Liver (tissue), 9 donors: Measurements from ENCODE around the gene CTNNA2. TPM values are rescaled to one million over a fixed set of nuclear protein-coding genes. Genes with fewer than 3 reads are reported as not detected.

Experiments
- DNase-seq: peaks from one replicate; pipeline ENCODE4 v3.0.0-alpha.2; 2017; ENCODE audit warnings: low spot score
- H3K27ac ChIP-seq, 2 donors: one replicate each; pipeline ENCODE4 v1.7.0; 2013; ENCODE audit warnings: inconsistent platforms in 2 of 2, low read length in 2 of 2, control low read depth in 1 of 2, low read depth in 1 of 2, mild to moderate bottlenecking in 1 of 2
- H3K27me3 ChIP-seq, 4 donors: one replicate each; pipeline versions ENCODE4 v1.6.1 to v1.7.0; 2013; ENCODE audit warnings: low read length in 3 of 4, inconsistent platforms in 1 of 4, mild to moderate bottlenecking in 1 of 4, moderate library complexity in 1 of 4; ENCODE audit not compliant: control insufficient read depth in 4 of 4, insufficient read depth in 4 of 4
- H3K36me3 ChIP-seq, 4 donors: one replicate each; pipeline versions ENCODE4 v1.6.1 to v1.7.0; 2013; ENCODE audit warnings: low read length in 3 of 4, mild to moderate bottlenecking in 3 of 4, low read depth in 1 of 4, moderate library complexity in 1 of 4; ENCODE audit not compliant: control insufficient read depth in 4 of 4, insufficient read depth in 3 of 4
- H3K4me1 ChIP-seq, 4 donors: one replicate each; pipeline versions ENCODE4 v1.6.1 to v1.7.0; 2013; ENCODE audit warnings: low read length in 3 of 4, mild to moderate bottlenecking in 3 of 4, moderate library complexity in 1 of 4; ENCODE audit not compliant: control insufficient read depth in 4 of 4, insufficient read depth in 4 of 4
- H3K4me3 ChIP-seq, 3 donors: one replicate each; pipeline versions ENCODE4 v1.6.1 to v1.7.0; 2013; ENCODE audit warnings: low read length in 3 of 3, control low read depth in 1 of 3, low read depth in 1 of 3, mild to moderate bottlenecking in 1 of 3
- H3K9ac ChIP-seq, 2 donors: one replicate each; pipeline ENCODE4 v1.7.0; 2013; ENCODE audit warnings: low read length in 2 of 2, mild to moderate bottlenecking in 2 of 2, moderate library complexity in 2 of 2, control low read depth in 1 of 2, low read depth in 1 of 2
- H3K9me3 ChIP-seq, 4 donors: one replicate each; pipeline versions ENCODE4 v1.6.1 to v1.7.0; 2013; ENCODE audit warnings: low read length in 3 of 4; ENCODE audit not compliant: control insufficient read depth in 4 of 4
- EGR1 ChIP-seq, 2 donors: IDR thresholded peaks; 2 replicates each; pipeline ENCODE4 v1.6.1; 2016 to 2018; ENCODE audit warnings: antibody characterized with exemption in 2 of 2, low read depth in 2 of 2
- GABPA ChIP-seq, 2 donors: IDR thresholded peaks in 1 of 2; conservative IDR thresholded peaks in 1 of 2; 2 replicates each; pipeline ENCODE4 v1.6.1; 2016; ENCODE audit warnings: antibody characterized with exemption in 2 of 2, mild to moderate bottlenecking in 1 of 2, moderate library complexity in 1 of 2
- HNF4G ChIP-seq: IDR thresholded peaks from 2 replicates; pipeline ENCODE4 v1.6.1; 2016; ENCODE audit warnings: antibody characterized with exemption
- JUND ChIP-seq, 2 donors: IDR thresholded peaks; 2 replicates each; pipeline ENCODE4 v1.6.1; 2016; ENCODE audit warnings: antibody characterized with exemption in 2 of 2
- NR2F2 ChIP-seq: IDR thresholded peaks from 2 replicates; pipeline ENCODE4 v1.6.1; 2016; ENCODE audit warnings: antibody characterized with exemption
- RAD21 ChIP-seq, 2 donors: IDR thresholded peaks; 2 replicates each; pipeline ENCODE4 v1.6.1; 2016; ENCODE audit warnings: antibody characterized with exemption in 2 of 2, mild to moderate bottlenecking in 2 of 2
- YY1 ChIP-seq: IDR thresholded peaks from 2 replicates; pipeline ENCODE4 v1.6.1; 2016; ENCODE audit warnings: antibody characterized with exemption, mild to moderate bottlenecking
- WGBS: extraction: QIAGEN DNeasy Blood & Tissue Kit; methylation state at CpG from one replicate; pipeline ENCODE4 v1.1.7; 2013; 5-methylcytosine and 5-hydroxymethylcytosine counted together
- polyA plus RNA-seq, 2 donors: library from polyadenylated mRNA; stranded (reverse) in 1 of 2; unstranded in 1 of 2; fragments of 200-250 nt in 1 of 2; fragments of >200 nt in 1 of 2; fragmentation: Nextera tagmentation in 1 of 2; extraction: Ambion mirVana in 1 of 2; gene quantifications; one replicate each; pipeline versions ENCODE4 v1.2.1 to v1.2.3, GENCODE V29; 2013 to 2015
- total RNA-seq, 2 donors: library from RNA; depleted of rRNA; stranded (reverse); fragments of >200 nt; gene quantifications; one replicate each; pipeline ENCODE4 v1.2.3, GENCODE V29; 2014
- TF ChIP-seq, protein P1 (sequence below): IDR thresholded peaks from 2 replicates; pipeline ENCODE4 v1.6.1; 2016; ENCODE audit warnings: antibody characterized with exemption, mild to moderate bottlenecking
- TF ChIP-seq, protein P2 (sequence below): fragments of 150-350 bp; IDR thresholded peaks from 2 replicates; pipeline ENCODE4 v1.5.1; 2017; ENCODE audit warnings: improper control_type of control experiment, low read depth, low read length; ENCODE audit not compliant: missing input control
- TF ChIP-seq, protein P3 (sequence below): IDR thresholded peaks from 2 replicates; pipeline ENCODE4 v1.6.1; 2016; ENCODE audit warnings: antibody characterized with exemption
- TF ChIP-seq, protein P4 (sequence below): IDR thresholded peaks from 2 replicates; pipeline ENCODE4 v1.6.1; 2016; ENCODE audit warnings: antibody characterized with exemption
- donor health status: healthy.
- donor health status: healthy.
- donor health status: healthy.
- donor health status: healthy.
- donor health status: healthy.

CTNNA2 gene
- total and polyA plus RNA-seq, 4 donors, result 0.05 TPM; not detected in 3

DNA sequence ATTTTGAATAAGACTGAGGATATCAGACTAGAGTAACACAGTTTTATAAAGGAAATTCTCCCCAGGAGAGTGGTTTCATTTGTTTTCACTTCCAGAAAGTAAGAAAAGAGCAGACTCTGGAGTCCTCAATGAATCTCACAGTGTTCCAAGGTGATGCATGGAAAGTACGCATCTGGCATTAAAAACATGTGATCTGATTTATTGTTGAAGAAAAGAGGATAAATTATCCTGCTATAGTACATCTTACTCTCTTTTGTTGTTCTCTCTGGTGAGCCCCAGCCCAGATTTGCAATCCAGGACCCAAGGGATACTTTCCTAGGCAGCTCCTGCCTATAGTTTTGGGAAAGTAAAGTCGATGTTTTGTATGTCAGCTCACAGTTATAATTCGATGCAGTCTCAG, 285.9 kb downstream of the CTNNA2 start:
- TF ChIP-seq, protein P1, sequence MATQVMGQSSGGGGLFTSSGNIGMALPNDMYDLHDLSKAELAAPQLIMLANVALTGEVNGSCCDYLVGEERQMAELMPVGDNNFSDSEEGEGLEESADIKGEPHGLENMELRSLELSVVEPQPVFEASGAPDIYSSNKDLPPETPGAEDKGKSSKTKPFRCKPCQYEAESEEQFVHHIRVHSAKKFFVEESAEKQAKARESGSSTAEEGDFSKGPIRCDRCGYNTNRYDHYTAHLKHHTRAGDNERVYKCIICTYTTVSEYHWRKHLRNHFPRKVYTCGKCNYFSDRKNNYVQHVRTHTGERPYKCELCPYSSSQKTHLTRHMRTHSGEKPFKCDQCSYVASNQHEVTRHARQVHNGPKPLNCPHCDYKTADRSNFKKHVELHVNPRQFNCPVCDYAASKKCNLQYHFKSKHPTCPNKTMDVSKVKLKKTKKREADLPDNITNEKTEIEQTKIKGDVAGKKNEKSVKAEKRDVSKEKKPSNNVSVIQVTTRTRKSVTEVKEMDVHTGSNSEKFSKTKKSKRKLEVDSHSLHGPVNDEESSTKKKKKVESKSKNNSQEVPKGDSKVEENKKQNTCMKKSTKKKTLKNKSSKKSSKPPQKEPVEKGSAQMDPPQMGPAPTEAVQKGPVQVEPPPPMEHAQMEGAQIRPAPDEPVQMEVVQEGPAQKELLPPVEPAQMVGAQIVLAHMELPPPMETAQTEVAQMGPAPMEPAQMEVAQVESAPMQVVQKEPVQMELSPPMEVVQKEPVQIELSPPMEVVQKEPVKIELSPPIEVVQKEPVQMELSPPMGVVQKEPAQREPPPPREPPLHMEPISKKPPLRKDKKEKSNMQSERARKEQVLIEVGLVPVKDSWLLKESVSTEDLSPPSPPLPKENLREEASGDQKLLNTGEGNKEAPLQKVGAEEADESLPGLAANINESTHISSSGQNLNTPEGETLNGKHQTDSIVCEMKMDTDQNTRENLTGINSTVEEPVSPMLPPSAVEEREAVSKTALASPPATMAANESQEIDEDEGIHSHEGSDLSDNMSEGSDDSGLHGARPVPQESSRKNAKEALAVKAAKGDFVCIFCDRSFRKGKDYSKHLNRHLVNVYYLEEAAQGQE, result no peak
- TF ChIP-seq GABPA (IDR thresholded peaks at IDR 0.05 in 1 of 2, conservative IDR thresholded peaks at IDR 0.05 in 1 of 2), result no peak
- TF ChIP-seq, protein P2, sequence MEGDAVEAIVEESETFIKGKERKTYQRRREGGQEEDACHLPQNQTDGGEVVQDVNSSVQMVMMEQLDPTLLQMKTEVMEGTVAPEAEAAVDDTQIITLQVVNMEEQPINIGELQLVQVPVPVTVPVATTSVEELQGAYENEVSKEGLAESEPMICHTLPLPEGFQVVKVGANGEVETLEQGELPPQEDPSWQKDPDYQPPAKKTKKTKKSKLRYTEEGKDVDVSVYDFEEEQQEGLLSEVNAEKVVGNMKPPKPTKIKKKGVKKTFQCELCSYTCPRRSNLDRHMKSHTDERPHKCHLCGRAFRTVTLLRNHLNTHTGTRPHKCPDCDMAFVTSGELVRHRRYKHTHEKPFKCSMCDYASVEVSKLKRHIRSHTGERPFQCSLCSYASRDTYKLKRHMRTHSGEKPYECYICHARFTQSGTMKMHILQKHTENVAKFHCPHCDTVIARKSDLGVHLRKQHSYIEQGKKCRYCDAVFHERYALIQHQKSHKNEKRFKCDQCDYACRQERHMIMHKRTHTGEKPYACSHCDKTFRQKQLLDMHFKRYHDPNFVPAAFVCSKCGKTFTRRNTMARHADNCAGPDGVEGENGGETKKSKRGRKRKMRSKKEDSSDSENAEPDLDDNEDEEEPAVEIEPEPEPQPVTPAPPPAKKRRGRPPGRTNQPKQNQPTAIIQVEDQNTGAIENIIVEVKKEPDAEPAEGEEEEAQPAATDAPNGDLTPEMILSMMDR, result no peak
- TF ChIP-seq RAD21 (IDR thresholded peaks at IDR 0.05), result no peak
- no peak for TF ChIP-seq NR2F2
- H3K4me1 ChIP-seq, result no peaks in the 10 kb centered on the region
- WGBS, result 82% methylated on average over 3 of the region's 3 CpGs
- H3K9ac ChIP-seq, result no peak overlapping the region
- peaks cover 0 to 4% (median 1%) of the 10 kb centered on the region in 4 donors for H3K27me3 ChIP-seq
- H3K4me3 ChIP-seq, result no peak overlapping the region
- DNase-seq, result no peak
- H3K9me3 ChIP-seq, result no peaks in the 10 kb centered on the region
- no peaks in the 10 kb centered on the region for H3K36me3 ChIP-seq
- no peak overlapping the region for H3K27ac ChIP-seq

DNA sequence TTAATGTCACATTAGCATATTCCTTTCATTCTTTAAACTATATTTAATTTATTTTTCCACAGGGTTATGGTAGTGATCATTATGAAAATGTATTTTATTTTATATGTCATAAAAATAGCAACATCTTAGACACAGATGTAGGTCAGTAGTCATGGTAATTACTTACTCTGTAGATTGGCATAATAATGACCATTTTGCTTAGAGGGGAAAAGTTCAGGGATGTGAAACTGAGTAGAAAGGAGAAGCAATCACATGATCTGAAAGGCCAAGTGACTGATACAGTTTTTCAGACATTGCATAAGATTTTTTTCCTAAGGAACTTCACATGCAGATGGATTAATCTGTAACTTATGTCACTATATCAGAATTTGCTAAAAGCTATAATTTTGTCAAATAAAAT, 286.9 kb downstream of the CTNNA2 start:
- TF ChIP-seq YY1 (no peak), NR2F2 (no peak), GABPA (IDR thresholded peaks at IDR 0.05 in 1 of 2, conservative IDR thresholded peaks at IDR 0.05 in 1 of 2) (no peak), HNF4G (no peak), EGR1 (IDR thresholded peaks at IDR 0.05; ENCODE audit: low read depth in 2 of 2) (no peak), JUND (IDR thresholded peaks at IDR 0.05) (no peak), RAD21 (IDR thresholded peaks at IDR 0.05) (no peak)
- TF ChIP-seq, protein P3, sequence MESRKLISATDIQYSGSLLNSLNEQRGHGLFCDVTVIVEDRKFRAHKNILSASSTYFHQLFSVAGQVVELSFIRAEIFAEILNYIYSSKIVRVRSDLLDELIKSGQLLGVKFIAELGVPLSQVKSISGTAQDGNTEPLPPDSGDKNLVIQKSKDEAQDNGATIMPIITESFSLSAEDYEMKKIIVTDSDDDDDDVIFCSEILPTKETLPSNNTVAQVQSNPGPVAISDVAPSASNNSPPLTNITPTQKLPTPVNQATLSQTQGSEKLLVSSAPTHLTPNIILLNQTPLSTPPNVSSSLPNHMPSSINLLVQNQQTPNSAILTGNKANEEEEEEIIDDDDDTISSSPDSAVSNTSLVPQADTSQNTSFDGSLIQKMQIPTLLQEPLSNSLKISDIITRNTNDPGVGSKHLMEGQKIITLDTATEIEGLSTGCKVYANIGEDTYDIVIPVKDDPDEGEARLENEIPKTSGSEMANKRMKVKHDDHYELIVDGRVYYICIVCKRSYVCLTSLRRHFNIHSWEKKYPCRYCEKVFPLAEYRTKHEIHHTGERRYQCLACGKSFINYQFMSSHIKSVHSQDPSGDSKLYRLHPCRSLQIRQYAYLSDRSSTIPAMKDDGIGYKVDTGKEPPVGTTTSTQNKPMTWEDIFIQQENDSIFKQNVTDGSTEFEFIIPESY, result no peak
- TF ChIP-seq, protein P1, result no peak
- TF ChIP-seq, protein P4, sequence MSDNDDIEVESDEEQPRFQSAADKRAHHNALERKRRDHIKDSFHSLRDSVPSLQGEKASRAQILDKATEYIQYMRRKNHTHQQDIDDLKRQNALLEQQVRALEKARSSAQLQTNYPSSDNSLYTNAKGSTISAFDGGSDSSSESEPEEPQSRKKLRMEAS, result no peak
- TF ChIP-seq, protein P2, result no peak
- H3K27ac ChIP-seq, result no peak overlapping the region
- H3K4me3 ChIP-seq, result no peak overlapping the region
- H3K36me3 ChIP-seq, result no peaks in the 10 kb centered on the region
- no peaks in the 10 kb centered on the region for H3K9me3 ChIP-seq
- peaks cover 0 to 4% (median 0%) of the 10 kb centered on the region in 4 donors for H3K27me3 ChIP-seq
- H3K9ac ChIP-seq, result no peak overlapping the region
- DNase-seq, result no peak
- no peaks in the 10 kb centered on the region for H3K4me1 ChIP-seq
